ENCODE data around the gene IRAK2.
"Not testable (repeated sequence)": the region's sequence is repeated elsewhere in the genome, so short reads cannot be mapped to it uniquely, and the experiment has no call there.

The IRAK2 gene

DNA sequence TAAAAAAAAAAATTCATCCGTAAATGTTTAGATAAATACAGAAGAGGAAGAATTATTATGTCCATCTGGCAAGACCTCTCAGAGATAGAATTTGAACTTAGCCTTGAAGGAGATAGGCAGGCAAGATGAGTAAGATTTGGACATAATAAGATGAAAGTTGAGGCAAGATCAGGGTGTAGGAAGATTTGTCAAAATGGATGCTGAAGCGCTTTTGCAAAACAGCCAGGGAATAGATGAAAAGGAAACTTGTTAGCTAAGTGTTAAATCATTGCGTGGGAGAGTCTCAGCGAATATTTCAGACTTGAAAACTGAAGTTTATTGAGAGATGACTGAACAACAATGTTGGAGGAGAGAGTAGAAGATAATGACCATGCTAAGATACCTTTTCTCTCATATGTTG, 42.0 kb upstream of the IRAK2 start:
- no peak overlapping the region for H3K4me3 ChIP-seq (ENCODE audit: low read depth, low read length)
- TF ChIP-seq, protein P1, sequence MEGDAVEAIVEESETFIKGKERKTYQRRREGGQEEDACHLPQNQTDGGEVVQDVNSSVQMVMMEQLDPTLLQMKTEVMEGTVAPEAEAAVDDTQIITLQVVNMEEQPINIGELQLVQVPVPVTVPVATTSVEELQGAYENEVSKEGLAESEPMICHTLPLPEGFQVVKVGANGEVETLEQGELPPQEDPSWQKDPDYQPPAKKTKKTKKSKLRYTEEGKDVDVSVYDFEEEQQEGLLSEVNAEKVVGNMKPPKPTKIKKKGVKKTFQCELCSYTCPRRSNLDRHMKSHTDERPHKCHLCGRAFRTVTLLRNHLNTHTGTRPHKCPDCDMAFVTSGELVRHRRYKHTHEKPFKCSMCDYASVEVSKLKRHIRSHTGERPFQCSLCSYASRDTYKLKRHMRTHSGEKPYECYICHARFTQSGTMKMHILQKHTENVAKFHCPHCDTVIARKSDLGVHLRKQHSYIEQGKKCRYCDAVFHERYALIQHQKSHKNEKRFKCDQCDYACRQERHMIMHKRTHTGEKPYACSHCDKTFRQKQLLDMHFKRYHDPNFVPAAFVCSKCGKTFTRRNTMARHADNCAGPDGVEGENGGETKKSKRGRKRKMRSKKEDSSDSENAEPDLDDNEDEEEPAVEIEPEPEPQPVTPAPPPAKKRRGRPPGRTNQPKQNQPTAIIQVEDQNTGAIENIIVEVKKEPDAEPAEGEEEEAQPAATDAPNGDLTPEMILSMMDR (IDR thresholded peaks at IDR 0.05; ENCODE audit: low read depth, low read length): no peak

DNA sequence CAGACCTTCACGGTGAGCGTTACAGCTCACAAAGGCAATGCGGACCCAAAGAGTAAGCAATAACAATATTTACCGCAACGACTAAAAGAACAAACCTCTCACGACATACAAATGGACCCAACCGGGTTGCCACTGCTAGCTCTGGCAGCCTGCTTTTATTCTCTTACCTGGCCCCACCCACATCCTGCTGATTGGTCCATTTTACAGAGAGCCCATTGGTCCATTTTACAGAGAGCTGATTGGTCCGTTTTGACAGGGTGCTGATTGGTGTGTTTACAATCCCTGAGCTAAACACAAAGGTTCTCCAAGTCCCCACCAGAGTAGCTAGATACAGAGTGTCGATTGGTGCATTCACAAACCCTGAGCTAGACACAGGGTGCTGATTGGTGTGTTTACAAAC, 28.8 kb upstream of the IRAK2 start:
- not testable (repeated sequence) for H3K4me3 ChIP-seq (ENCODE audit: low read depth, low read length)

DNA sequence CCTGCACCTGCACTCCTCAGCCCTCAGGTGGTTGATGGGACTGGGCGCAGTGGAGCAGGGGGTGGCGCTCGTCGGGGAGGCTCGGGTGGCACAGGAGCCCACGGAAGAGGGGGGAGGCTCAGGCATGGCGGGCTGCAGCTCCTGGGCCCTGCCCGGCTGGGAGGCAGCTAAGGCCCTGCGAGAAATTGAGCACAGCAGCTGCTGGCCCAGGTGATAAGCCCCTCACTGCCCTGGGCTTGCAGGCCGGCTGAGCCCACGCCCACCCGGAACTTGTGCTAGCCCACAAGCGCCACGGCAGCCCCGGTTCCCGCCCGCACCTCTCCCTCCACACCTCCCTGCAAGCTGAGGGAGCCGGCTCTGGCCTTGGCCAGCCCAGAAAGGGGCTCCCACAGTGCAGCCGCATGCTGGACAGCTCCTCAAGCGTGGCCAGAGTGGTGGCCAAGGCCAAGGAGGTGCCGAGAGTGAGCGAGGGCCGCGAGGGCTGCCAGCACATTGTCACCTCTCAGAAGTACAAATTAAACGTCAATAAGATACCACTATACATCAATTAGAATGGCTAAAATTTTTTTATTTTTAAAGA, 28.2 kb upstream of the IRAK2 start:
- TF ChIP-seq, protein P1 (IDR thresholded peaks at IDR 0.05; ENCODE audit: low read depth, low read length): no peak
- no peak overlapping the region for H3K4me3 ChIP-seq (ENCODE audit: low read depth, low read length)

DNA sequence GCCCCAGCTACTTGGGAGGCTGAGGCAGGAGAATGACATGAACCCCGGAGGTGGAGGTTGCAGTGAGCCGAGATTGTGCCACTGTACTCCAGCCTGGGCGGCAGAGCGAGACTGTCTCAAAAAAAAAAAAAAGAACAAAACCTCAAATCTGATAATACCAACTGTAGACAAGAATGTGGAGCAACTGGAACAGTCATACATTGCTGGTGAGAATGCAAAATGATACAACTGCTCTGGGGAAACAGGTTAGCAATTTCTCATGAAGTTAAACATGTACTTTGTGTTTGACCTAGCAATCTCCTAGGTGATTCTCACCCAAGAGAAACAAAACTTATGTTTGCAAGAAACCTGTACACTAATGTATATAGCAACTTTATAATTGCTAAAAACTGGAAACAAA, 27.5 kb upstream of the IRAK2 start:
- H3K4me3 ChIP-seq (ENCODE audit: low read depth, low read length): no peak overlapping the region
- TF ChIP-seq, protein P1 (IDR thresholded peaks at IDR 0.05; ENCODE audit: low read depth, low read length): no peak

DNA sequence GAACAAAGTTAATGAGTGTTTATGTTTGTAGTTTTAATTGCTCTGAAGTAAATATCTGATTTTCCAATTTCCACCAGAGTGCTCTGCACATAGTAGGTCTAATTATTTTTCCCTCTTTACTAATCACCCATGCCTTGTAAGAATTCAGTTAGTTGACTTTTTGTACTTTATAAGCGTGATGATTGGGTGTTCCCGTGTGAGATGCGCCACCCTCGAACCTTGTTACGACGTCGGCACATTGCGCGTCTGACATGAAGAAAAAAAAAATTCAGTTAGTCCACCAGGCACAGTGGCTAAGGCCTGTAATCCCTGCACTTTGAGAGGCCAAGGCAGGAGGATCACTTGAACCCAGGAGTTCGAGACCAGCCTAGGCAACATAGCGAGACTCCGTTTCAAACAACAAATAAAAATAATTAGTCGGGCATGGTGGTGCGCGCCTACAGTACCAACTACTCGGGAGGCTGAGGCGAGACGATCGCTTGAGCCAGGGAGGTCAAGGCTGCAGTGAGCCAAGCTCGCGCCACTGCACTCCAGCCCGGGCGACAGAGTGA, 23.6 kb upstream of the IRAK2 start:
- TF ChIP-seq, protein P1 (IDR thresholded peaks at IDR 0.05; ENCODE audit: low read depth, low read length): no peak
- H3K4me3 ChIP-seq (ENCODE audit: low read depth, low read length): no peak overlapping the region; the same call in 1 of the 2 replicates

DNA sequence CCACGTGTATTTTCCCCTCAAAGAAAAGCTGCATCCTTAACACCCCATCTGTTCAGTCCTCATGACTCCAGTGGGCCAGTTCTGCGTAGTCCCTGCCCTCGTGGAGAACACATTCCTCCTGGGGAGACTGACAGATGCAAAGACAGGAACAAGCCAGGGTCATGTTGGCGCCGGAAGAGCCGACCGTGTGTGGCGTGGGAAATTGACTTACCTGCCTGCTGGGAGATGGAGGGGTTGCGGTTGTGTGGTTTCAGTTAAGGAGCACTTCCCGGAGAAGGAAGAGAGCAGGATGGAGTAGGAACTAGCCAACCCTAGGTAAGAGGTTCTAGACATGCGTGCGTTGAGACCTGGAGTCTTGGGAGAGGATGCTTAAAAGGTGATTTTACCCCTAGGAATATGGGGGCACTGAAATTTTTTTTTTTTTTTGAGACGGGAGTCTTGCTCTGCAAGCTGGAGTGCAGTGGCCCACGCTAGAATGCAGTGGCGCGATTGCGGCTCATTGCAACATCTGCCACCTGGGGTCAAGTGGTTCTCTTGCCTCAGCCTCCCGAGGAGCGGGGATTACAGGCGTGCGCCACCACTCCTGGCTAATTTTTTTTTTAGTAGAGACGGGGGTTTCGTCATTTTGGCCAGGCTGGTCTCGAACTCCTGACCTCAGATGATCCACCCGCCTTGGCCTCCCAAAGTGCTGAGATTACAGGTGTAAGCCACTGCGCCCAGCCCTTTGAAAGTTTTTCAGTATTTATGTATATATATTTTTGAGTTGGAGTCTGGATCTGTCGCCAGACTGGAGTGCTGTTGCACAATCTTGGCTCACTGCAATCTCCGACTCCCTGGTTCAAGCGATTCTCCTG, 21.8 kb upstream of the IRAK2 start:
- peak overlapping the region; percentile 68 for H3K4me3 ChIP-seq (ENCODE audit: low read depth, low read length)
- TF ChIP-seq, protein P1 (IDR thresholded peaks at IDR 0.05; ENCODE audit: low read depth, low read length): no peak

DNA sequence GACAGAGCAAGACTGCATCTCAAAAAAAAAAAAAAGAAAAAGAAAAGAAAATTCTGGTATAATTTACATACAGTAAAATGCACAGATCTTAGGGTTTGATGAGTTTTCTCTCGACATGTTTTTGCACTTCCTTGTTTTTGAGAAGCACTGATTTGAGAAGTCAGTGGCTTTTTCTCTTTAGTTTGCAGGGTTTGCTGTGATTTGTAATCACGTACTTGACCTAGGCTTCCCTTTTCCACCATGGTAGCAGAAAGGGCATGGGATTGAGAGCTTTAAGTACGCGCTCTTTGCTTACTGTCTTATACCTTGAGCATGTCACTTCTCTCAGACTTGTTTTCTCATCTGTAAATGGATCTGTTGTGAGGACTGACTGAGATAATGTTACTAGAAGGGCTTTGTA, 19.0 kb upstream of the IRAK2 start:
- no peak overlapping the region for H3K4me3 ChIP-seq (ENCODE audit: low read depth, low read length)
- TF ChIP-seq, protein P1 (IDR thresholded peaks at IDR 0.05; ENCODE audit: low read depth, low read length): no peak
